ENCODE results near the gene ZNF490.

DNA sequence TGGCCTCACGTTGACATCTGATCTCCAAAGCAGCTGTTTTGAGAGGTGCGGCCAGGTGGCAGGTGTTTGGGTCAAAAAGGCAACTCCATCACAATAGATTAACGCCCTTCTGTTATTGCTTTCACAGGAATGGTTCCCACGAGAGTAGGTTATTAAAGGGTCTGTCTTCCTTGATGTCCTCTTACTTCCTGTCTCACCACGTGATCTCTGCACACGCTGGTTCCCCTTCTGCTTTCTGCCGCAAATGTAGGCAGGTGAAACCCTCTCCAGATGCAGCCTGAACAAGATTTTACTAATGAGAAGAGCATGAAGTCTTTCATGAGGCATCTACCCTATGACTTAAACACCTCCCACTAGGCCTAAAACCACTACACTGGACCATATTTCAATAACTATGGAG is 36.6 kb downstream of the ZNF490 start:
- TF ChIP-seq CTCF (conservative IDR thresholded peaks at IDR 0.05; ENCODE audit: low read depth, low read length) = no peak
- no peak for TF ChIP-seq RAD21 (IDR thresholded peaks at IDR 0.05; ENCODE audit: low read length)
- no peak for TF ChIP-seq FOS (IDR thresholded peaks at IDR 0.05; ENCODE audit: low read depth, low read length)
- TF ChIP-seq MAFK (IDR thresholded peaks at IDR 0.05; ENCODE audit: low read depth, low read length) = no peak
